ENCODE data around the gene ARHGAP42.

DNA sequence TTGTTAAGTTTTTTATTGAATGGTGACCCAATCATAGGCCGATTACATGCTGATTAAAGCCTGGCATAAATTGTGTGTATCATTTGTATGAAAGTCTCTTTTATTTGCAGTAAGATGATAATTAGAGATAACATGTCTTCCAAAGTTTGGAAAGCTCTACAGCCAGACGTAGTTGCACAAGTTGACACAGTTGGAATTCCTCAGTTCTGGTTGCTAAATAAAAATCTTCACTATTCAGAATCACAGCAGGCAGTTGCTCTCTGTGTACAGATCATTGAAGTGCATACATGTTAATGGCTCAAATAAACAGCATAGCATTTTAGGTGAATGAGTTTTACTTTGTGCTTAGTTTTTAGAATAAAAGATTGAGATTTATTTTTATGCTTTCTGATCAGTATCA, 69.5 kb downstream of the ARHGAP42 start:
- TF ChIP-seq POLR2A (IDR thresholded peaks at IDR 0.05; ENCODE audit: low read depth, low read length): no peak
- TF ChIP-seq POLR2AphosphoS5 (IDR thresholded peaks at IDR 0.05; ENCODE audit: low read depth, low read length): no peak
- TF ChIP-seq TAF1 (IDR thresholded peaks at IDR 0.05; ENCODE audit: borderline replicate concordance, low read depth, low read length): no peak

All from GM12892 (cell line).